GM18499 (cell line): Measurements from ENCODE around the gene INSC.

ENCODE experiments used
- ATAC-seq: cut with Tn5 transposase; IDR thresholded peaks from one replicate; pipeline ENCODE4 v1.9.1; 2021; ENCODE audit warnings: moderate number of reproducible peaks; ENCODE audit not compliant: insufficient read depth, unreplicated experiment

INSC gene

GRCh38 chr11:15108592-15109130, 6.1 kb upstream of the INSC start:
- ATAC-seq, result no peak

- ATAC-seq, result no peak
Observed at GRCh38 chr11:15109602-15110001, 5.1 kb upstream of the INSC start.

GRCh38 chr11:15111215-15111614, 3.5 kb upstream of the INSC start:
- no peak for ATAC-seq

GRCh38 chr11:15112131-15112541, 2.6 kb upstream of the INSC start:
- ATAC-seq, result no peak

- ATAC-seq, result peak; percentile 86
Observed at GRCh38 chr11:15113381-15113780, 1.3 kb upstream of the INSC start.

- ATAC-seq, result no peak
Observed at GRCh38 chr11:15115686-15116085, 963 bp downstream of the INSC start.

GRCh38 chr11:15117751-15118150, 3.0 kb downstream of the INSC start:
- no peak for ATAC-seq

GRCh38 chr11:15118431-15118830, 3.7 kb downstream of the INSC start:
- no peak for ATAC-seq

GRCh38 chr11:15119352-15119751, 4.6 kb downstream of the INSC start:
- no peak for ATAC-seq

- ATAC-seq, result no peak
Observed at GRCh38 chr11:15119826-15120225, 5.1 kb downstream of the INSC start.

GRCh38 chr11:15123849-15124248, 9.1 kb downstream of the INSC start:
- no peak for ATAC-seq

GRCh38 chr11:15124528-15124927, 9.8 kb downstream of the INSC start:
- ATAC-seq, result no peak

- ATAC-seq, result no peak
Observed at GRCh38 chr11:15127341-15127740, 12.6 kb downstream of the INSC start.

- no peak for ATAC-seq
Observed at GRCh38 chr11:15128621-15129020, 13.9 kb downstream of the INSC start.

GRCh38 chr11:15136166-15136565, 21.4 kb downstream of the INSC start:
- ATAC-seq, result no peak

- ATAC-seq, result no peak
Observed at GRCh38 chr11:15139096-15139770, 24.5 kb downstream of the INSC start.

- no peak for ATAC-seq
Observed at GRCh38 chr11:15139958-15140659, 25.4 kb downstream of the INSC start.

- ATAC-seq, result no peak
Observed at GRCh38 chr11:15141381-15141780, 26.7 kb downstream of the INSC start.

GRCh38 chr11:15142838-15143237, 28.1 kb downstream of the INSC start:
- ATAC-seq, result no peak

GRCh38 chr11:15143855-15144254, 29.1 kb downstream of the INSC start:
- no peak for ATAC-seq

GRCh38 chr11:15144347-15144746, 29.6 kb downstream of the INSC start:
- ATAC-seq, result no peak

- ATAC-seq, result no peak
Observed at GRCh38 chr11:15145151-15145550, 30.4 kb downstream of the INSC start.
